DND-41 (cell line): ENCODE measurements around the gene WDR90.

Experiments
- CTCF ChIP-seq: IDR thresholded peaks from 2 replicates; pipeline ENCODE4 v1.5.1; 2012; ENCODE audit warnings: borderline replicate concordance, low read length, moderate library complexity, mild to moderate bottlenecking; ENCODE audit not compliant: poor library complexity, severe bottlenecking; ENCODE audit errors: extremely low read depth
- EZH2 ChIP-seq: IDR thresholded peaks from 3 replicates; pipeline ENCODE4 v1.6.1; 2012; ENCODE audit warnings: borderline replicate concordance, low read depth, mild to moderate bottlenecking, moderate library complexity, low read length, inconsistent platforms; ENCODE audit not compliant: severe bottlenecking

GRCh38 chr16:700684-701584 is 51.8 kb downstream of the WDR90 start:
- no peak for TF ChIP-seq CTCF
- TF ChIP-seq EZH2 = no peak
